Stomach (tissue), 9 donors: ENCODE results near the gene WHAMM. TPM values are rescaled to one million over a fixed set of nuclear protein-coding genes. Genes with fewer than 3 reads are reported as not detected.
"Not testable (repeated sequence)": the region's sequence is repeated elsewhere in the genome, so short reads cannot be mapped to it uniquely, and the experiment has no call there.

Experiments
- DNase-seq, 2 donors: peaks; one replicate each; pipeline versions ENCODE4 v3.0.0 to v3.0.0-alpha.2; 2013 to 2019
- H3K27ac ChIP-seq, 5 donors: fragments of 200-600 bp in 4 of 5; sonication (generic) in 4 of 5; one replicate each; pipeline ENCODE4 v1.5.1; 2013 to 2019; ENCODE audit warnings: mild to moderate bottlenecking in 1 of 5, moderate library complexity in 1 of 5
- H3K27me3 ChIP-seq, 3 donors: fragments of 200-600 bp; sonication (generic); one replicate each; pipeline ENCODE4 v1.5.1; 2017 to 2019; ENCODE audit warnings: mixed run types in 1 of 3
- H3K36me3 ChIP-seq, 4 donors: fragments of 200-600 bp; sonication (generic); 1 replicate in 3 of 4; 2 replicates in 1 of 4; pipeline ENCODE4 v1.5.1; 2016 to 2019
- H3K4me1 ChIP-seq, 4 donors: fragments of 200-600 bp; sonication (generic); one replicate each; pipeline ENCODE4 v1.5.1; 2016 to 2019
- H3K4me3 ChIP-seq, 4 donors: fragments of 200-600 bp; sonication (generic) in 3 of 4; one replicate each; pipeline ENCODE4 v1.5.1; 2016 to 2019; ENCODE audit warnings: mild to moderate bottlenecking in 1 of 4
- H3K9me3 ChIP-seq, 4 donors: fragments of 200-600 bp; sonication (generic); one replicate each; pipeline ENCODE4 v1.5.1; 2016 to 2019
- CTCF ChIP-seq, 7 experiments: fragments of 450-650 bp in 4 of 7; fragments of 200-600 bp in 3 of 7; sonication (generic) in 3 of 7; IDR thresholded peaks; one replicate each; pipeline ENCODE4 v1.5.1; 2016 to 2019; ENCODE audit warnings: antibody characterized with exemption in 7 of 7, control low read depth in 2 of 7, mild to moderate bottlenecking in 1 of 7
- EP300 ChIP-seq: sonication (generic); formaldehyde crosslinking; IDR thresholded peaks from one replicate; pipeline ENCODE4 v1.6.1; 2017; ENCODE audit warnings: antibody characterized with exemption
- POLR2A ChIP-seq, 4 donors: fragments of 450-650 bp; IDR thresholded peaks; one replicate each; pipeline ENCODE4 v1.6.1; 2016; ENCODE audit warnings: antibody characterized with exemption in 4 of 4, control low read depth in 2 of 4, mild to moderate bottlenecking in 1 of 4, moderate library complexity in 1 of 4
- POLR2AphosphoS5 ChIP-seq, 3 donors: sonication (generic); formaldehyde crosslinking; IDR thresholded peaks; one replicate each; pipeline ENCODE4 v1.6.1; 2016; ENCODE audit warnings: antibody characterized with exemption in 3 of 3
- WGBS, 5 donors: extraction: QIAGEN DNeasy Blood & Tissue Kit in 3 of 5; methylation state at CpG; one replicate each; pipeline versions ENCODE4 v1.1.5 to v1.1.7; 2013 to 2018; 5-methylcytosine and 5-hydroxymethylcytosine counted together
- intact Hi-C: fragments of 100-400 bp; cut with DNase I; formaldehyde crosslinking; loops from one replicate; pipeline ENCODE4 v1.15.1; 2023; ENCODE audit warnings: low total_unique reads
- polyA plus RNA-seq, 3 donors: library from polyadenylated mRNA; stranded (reverse); fragments of 200-250 nt; gene quantifications; one replicate each; pipeline ENCODE4 v1.2.3, GENCODE V29; 2013
- total RNA-seq, 5 donors: library from RNA; depleted of rRNA; stranded (reverse); fragments of >200 nt; gene quantifications; one replicate each; pipeline versions ENCODE4 v1.1.0 to v1.2.3, GENCODE V29; 2014 to 2016
- donor health status: healthy with polysubstance abuse.
- donor health status: Bipolar disorder and iron deficiency.
- donor health status: healthy.

Gene WHAMM
- total and polyA plus RNA-seq, 8 donors: 3.6 to 44.6 (median 7.3) TPM

GRCh38 chr15:82820128-82820527 lies 10.7 kb downstream of the WHAMM start:
- TF ChIP-seq POLR2AphosphoS5 (IDR thresholded peaks at IDR 0.05) (no peak), POLR2A (IDR thresholded peaks at IDR 0.05) (no peak), EP300 (no peak), CTCF (IDR thresholded peaks at IDR 0.05) (no peak)
- no peak for DNase-seq
- H3K27ac ChIP-seq: no peak overlapping the region
- no peaks in the 10 kb centered on the region for H3K9me3 ChIP-seq
- no peak overlapping the region for H3K4me3 ChIP-seq
- H3K27me3 ChIP-seq: no peaks in the 10 kb centered on the region
- intact Hi-C loops: no loop called here
- H3K4me1 ChIP-seq: peaks cover 0 to 11% (median 5%) of the 10 kb centered on the region in 4 donors
- H3K36me3 ChIP-seq: peaks cover 69 to 100% (median 96%) of the 10 kb centered on the region in 4 donors

DNA sequence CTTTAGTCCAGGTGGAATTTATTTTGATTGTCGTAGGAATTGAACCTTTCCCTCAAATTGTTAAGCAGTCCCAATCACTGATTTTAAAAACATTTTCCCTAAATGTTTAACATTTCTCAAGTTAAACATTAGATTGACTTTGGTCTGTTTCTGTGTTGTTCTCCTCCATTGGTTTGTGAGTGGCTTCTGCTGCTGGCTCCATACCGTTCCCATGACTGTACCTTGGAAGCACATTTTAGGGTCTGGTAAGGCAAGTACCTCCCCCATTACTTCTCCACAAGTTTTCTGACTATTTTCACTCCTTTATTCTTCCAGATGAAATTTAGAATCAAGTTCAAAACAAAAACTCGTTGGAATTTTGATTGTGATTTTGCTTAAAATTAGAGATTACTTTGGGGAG lies 12.0 kb downstream of the WHAMM start:
- H3K27me3 ChIP-seq, H3K27ac ChIP-seq, H3K4me1 ChIP-seq, H3K4me3 ChIP-seq, intact Hi-C loops, DNase-seq, H3K9me3 ChIP-seq: not testable (repeated sequence)
- 80 to 86% (median 85%) methylated on average over 3 of the region's 3 CpGs for WGBS, 5 donors
- peaks cover 75 to 100% (median 96%) of the 10 kb centered on the region in 4 donors for H3K36me3 ChIP-seq

- H3K9me3 ChIP-seq, intact Hi-C loops, H3K4me3 ChIP-seq, DNase-seq, H3K27me3 ChIP-seq, H3K4me1 ChIP-seq, H3K27ac ChIP-seq: not testable (repeated sequence)
- peaks cover 75 to 100% (median 96%) of the 10 kb centered on the region in 4 donors for H3K36me3 ChIP-seq
Measured at GRCh38 chr15:82821851-82822250, 12.4 kb downstream of the WHAMM start.

GRCh38 chr15:82823049-82823448 lies 13.6 kb downstream of the WHAMM start:
- Histone ChIP-seq H3K4me3 (no peak overlapping the region), H3K36me3 (peaks cover 73 to 100% (median 96%) of the 10 kb centered on the region in 4 donors), H3K27ac (no peak overlapping the region), H3K4me1 (no peaks in the 10 kb centered on the region), H3K9me3 (no peaks in the 10 kb centered on the region), H3K27me3 (no peaks in the 10 kb centered on the region)
- DNase-seq: no peak
- WGBS, 5 donors: 84 to 88% (median 85%) methylated on average over 5 of the region's 5 CpGs
- TF ChIP-seq CTCF (IDR thresholded peaks at IDR 0.05) (no peak), POLR2AphosphoS5 (IDR thresholded peaks at IDR 0.05) (no peak)
- intact Hi-C loops: no loop called here

DNA sequence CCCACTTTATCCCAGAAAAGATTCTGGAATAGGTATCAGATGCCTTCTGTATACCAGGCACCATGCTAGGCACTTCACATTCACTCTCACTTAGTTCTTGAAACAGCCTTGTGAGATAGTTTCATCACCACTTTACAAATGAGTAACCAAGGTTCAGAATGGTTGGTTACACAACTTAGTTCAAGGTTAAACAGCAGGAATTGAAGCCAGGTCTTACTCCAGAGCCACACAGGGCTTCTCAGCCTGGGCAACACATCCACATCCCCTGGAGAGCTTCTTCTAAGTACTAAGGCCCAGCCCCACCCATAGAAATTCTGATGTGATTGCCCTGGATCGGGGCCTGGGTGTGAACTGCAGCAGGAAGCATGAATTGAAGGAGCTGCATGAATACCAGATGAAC lies 18.6 kb downstream of the WHAMM start:
- no peak for DNase-seq
- Histone ChIP-seq H3K9me3 (no peaks in the 10 kb centered on the region), H3K4me3 (no peak overlapping the region), H3K27me3 (no peaks in the 10 kb centered on the region), H3K27ac (no peak overlapping the region), H3K4me1 (peaks cover 8 to 21% (median 15%) of the 10 kb centered on the region in 4 donors), H3K36me3 (peaks cover 70 to 100% (median 100%) of the 10 kb centered on the region in 4 donors)
- TF ChIP-seq POLR2AphosphoS5 (IDR thresholded peaks at IDR 0.05): peak in 1 of 3 donors; percentile 4
- no peak for TF ChIP-seq CTCF (IDR thresholded peaks at IDR 0.05)
- intact Hi-C loops: no loop called here
- 38 to 78% (median 75%) methylated on average over 1 of the region's 1 CpG for WGBS, 5 donors

DNA sequence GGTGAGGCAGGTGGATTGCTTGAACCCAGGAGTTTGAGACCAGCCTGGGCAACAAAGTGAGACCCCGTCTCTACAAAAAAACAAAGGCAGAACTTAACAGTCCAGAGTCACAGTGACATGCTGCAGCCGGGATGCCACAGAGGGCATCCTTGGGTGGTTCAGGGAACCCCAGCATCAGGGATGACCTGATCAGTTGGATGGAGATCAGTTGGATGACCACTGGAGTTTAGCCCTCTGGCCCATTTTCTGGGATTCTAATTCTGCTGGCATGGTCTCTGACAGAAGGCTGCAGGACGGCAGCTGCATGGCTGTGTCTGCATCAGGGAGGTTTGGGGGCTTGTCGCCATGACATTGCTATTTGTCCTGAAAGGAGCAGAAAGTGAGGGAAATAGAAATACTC lies 19.8 kb downstream of the WHAMM start:
- TF ChIP-seq CTCF (IDR thresholded peaks at IDR 0.05) (no peak), EP300 (no peak), POLR2A (IDR thresholded peaks at IDR 0.05) (no peak), POLR2AphosphoS5 (IDR thresholded peaks at IDR 0.05) (no peak)
- H3K36me3 ChIP-seq: peaks cover 70 to 100% (median 100%) of the 10 kb centered on the region in 4 donors
- intact Hi-C loops: no loop called here

More for the DNA sequence above, 19.8 kb downstream of the WHAMM start:
- H3K27me3 ChIP-seq: no peaks in the 10 kb centered on the region
- peaks cover 15 to 30% (median 18%) of the 10 kb centered on the region in 4 donors for H3K4me1 ChIP-seq
- H3K4me3 ChIP-seq: no peak overlapping the region
- DNase-seq: no peak
- H3K9me3 ChIP-seq: no peaks in the 10 kb centered on the region
- WGBS, 5 donors: 90 to 98% (median 95%) methylated on average over 4 of the region's 4 CpGs
- H3K27ac ChIP-seq: no peak overlapping the region
